Activated naive CD8-positive, alpha-beta T cell treated with anti-CD3 and anti-CD28 coated beads, Interleukin-2, amount 10 ng/mL, durations not matched to agents 7 days and 5 days (primary cell): ENCODE data around the gene HELZ. TPM values are rescaled to one million over a fixed set of nuclear protein-coding genes. Genes with fewer than 3 reads are reported as not detected.
"Not testable (repeated sequence)": the region's sequence is repeated elsewhere in the genome, so short reads cannot be mapped to it uniquely, and the experiment has no call there.

ENCODE experiments used
- ATAC-seq: fragments of 150-1000 bp; cut with Tn5 transposase; one replicate; pipeline ENCODE4 v1.10.0; 2021; ENCODE audit warnings: low read depth, moderate library complexity
- POLR2A ChIA-PET: fragments of 350-600 bp; sonication (Branson Sonifier 250); formaldehyde crosslinking; loops from one replicate; lab custom pipeline; 2021; ENCODE audit warnings: antibody characterized with exemption; lab: Charles Lee
- DNase-seq: peaks from one replicate; pipeline ENCODE4 v3.0.0; 2021
- H3K27ac Mint-ChIP-seq: one replicate; pipeline ENCODE4 v1.8.0; 2022; ENCODE audit warnings: mild to moderate bottlenecking, mixed read lengths
- H3K27me3 Mint-ChIP-seq: one replicate; pipeline ENCODE4 v1.8.0; 2022; ENCODE audit warnings: mild to moderate bottlenecking, moderate library complexity, mixed read lengths
- H3K36me3 Mint-ChIP-seq: one replicate; pipeline ENCODE4 v1.8.0; 2021; ENCODE audit warnings: mild to moderate bottlenecking, mixed read lengths
- H3K4me1 Mint-ChIP-seq: one replicate; pipeline ENCODE4 v1.8.0; 2021; ENCODE audit warnings: mixed read lengths
- H3K4me3 Mint-ChIP-seq: one replicate; pipeline ENCODE4 v1.8.0; 2022; ENCODE audit warnings: mild to moderate bottlenecking, moderate library complexity, mixed read lengths
- H3K9me3 Mint-ChIP-seq: one replicate; pipeline ENCODE4 v1.8.0; 2021; ENCODE audit warnings: mixed read lengths
- total RNA-seq, 2 experiments: library from RNA; stranded (reverse); gene quantifications; one replicate each; pipeline ENCODE4 v1.2.3, GENCODE V29; 2021

HELZ gene, protein sequence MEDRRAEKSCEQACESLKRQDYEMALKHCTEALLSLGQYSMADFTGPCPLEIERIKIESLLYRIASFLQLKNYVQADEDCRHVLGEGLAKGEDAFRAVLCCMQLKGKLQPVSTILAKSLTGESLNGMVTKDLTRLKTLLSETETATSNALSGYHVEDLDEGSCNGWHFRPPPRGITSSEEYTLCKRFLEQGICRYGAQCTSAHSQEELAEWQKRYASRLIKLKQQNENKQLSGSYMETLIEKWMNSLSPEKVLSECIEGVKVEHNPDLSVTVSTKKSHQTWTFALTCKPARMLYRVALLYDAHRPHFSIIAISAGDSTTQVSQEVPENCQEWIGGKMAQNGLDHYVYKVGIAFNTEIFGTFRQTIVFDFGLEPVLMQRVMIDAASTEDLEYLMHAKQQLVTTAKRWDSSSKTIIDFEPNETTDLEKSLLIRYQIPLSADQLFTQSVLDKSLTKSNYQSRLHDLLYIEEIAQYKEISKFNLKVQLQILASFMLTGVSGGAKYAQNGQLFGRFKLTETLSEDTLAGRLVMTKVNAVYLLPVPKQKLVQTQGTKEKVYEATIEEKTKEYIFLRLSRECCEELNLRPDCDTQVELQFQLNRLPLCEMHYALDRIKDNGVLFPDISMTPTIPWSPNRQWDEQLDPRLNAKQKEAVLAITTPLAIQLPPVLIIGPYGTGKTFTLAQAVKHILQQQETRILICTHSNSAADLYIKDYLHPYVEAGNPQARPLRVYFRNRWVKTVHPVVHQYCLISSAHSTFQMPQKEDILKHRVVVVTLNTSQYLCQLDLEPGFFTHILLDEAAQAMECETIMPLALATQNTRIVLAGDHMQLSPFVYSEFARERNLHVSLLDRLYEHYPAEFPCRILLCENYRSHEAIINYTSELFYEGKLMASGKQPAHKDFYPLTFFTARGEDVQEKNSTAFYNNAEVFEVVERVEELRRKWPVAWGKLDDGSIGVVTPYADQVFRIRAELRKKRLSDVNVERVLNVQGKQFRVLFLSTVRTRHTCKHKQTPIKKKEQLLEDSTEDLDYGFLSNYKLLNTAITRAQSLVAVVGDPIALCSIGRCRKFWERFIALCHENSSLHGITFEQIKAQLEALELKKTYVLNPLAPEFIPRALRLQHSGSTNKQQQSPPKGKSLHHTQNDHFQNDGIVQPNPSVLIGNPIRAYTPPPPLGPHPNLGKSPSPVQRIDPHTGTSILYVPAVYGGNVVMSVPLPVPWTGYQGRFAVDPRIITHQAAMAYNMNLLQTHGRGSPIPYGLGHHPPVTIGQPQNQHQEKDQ (N-terminal part only)
- total RNA-seq: 10 to 100 TPM; 84.8 to 86.2 TPM

DNA sequence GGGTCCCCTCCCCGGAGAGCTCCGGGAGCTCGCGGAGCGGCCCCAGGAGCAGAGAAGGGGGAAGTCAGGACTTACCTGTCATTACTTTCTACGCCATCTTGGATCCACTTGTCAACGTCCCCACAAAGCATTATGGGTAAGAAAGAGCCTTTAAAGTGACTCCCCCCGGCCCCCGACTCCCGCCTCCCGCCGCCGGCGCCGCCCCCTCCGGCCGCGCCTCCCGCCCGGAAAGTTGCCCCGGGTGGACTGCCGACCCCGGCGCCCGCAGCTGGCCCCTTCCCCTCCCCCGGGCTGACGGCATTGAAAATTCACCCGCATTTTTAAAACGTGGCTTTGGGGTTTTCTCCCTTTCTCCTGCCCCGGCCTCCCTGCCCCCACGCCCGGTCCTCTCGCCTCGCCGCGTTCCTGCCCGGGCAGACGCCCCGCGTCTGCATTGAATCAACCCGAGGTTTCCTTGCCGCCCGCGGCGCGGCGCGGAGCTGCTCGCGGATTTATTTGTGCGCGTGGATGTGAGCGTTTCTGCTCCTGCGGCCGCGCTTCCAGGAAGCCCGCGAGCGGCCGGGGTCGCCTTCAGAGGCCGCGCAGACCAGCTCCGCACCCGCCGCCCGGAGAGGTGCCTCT, at the start of gene HELZ:
TSS of gene HELZ (minus strand) at position 124 of the 621 bp plus-strand sequence. CDS start 26,392 bp downstream, outside the sequence.
- Mint-ChIP-seq H3K4me3 (peak within 1 kb of the TSS; percentile 89), H3K4me1 (peaks cover 41% of the 10 kb centered on the region), H3K27me3 (peaks cover 6% of the 10 kb centered on the region), H3K9me3 (no peaks in the 10 kb centered on the region), H3K36me3 (peaks cover 7% of the 10 kb centered on the region), H3K27ac (peak within 1 kb of the TSS; percentile 89)
- ATAC-seq (peak; percentile 82), DNase-seq (peak; percentile 78)
- POLR2A ChIA-PET: interaction anchor here (0.6 to 1.8 kb wide), 3 partner anchors 12 to 112 kb away, joined by 3 to 22 read pairs (median 4); no protein-coding TSS in a partner anchor

DNA sequence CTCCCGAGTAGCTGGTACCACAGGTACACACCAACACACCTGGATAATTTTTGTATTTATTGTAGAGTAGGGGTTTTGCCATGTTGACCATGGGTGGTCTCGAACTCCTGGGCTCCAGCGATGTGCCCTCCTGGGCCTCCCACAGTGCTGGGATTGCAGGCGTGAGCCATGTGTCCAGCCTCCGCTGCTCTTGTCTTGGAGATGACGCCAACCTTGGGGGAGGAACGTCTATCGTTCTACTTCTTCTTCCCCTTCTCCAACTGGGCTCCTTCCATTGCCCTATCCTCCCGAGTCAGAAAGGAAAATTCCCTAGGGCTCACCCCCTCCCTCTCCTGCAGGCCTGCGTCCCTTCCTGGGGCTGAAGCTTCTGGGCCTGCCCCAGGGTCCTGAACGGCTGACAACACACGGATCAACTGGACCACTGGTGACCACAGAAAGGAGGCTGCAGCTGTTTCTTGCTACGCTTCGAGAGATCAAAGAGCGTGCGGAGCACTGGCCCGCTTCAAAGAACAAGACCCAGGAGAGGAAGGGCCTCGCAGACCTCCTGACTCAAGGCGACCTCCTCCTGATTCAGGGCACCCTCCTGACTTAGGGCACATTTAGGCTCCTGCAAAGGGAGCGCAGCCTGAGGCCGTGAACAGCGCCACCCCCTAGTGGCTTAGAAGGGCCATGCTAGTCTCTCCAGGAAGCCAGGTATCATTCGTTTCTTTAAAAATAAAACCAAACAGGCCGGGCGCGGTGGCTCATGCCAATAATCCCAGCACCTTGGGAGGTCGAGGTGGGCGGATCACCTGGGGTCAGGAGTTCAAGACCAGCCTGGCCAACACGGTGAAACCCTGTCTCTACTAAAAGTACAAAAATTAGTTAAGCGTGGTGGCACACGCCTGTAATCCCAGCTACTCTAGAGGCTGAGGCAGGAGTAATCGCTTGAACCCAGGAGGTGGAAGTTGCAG, 48.5 kb upstream of the HELZ start:
- peaks cover 5% of the 10 kb centered on the region for H3K27me3 Mint-ChIP-seq
- H3K9me3 Mint-ChIP-seq: no peaks in the 10 kb centered on the region
- peak; percentile 99 for ATAC-seq
- peak; percentile 71 for DNase-seq
- no peaks in the 10 kb centered on the region for H3K4me1 Mint-ChIP-seq
- no peaks in the 10 kb centered on the region for H3K36me3 Mint-ChIP-seq
- POLR2A ChIA-PET: no interaction called here
- peak overlapping the region; percentile 8 for H3K27ac Mint-ChIP-seq
- H3K4me3 Mint-ChIP-seq: peak overlapping the region; percentile 57

DNA sequence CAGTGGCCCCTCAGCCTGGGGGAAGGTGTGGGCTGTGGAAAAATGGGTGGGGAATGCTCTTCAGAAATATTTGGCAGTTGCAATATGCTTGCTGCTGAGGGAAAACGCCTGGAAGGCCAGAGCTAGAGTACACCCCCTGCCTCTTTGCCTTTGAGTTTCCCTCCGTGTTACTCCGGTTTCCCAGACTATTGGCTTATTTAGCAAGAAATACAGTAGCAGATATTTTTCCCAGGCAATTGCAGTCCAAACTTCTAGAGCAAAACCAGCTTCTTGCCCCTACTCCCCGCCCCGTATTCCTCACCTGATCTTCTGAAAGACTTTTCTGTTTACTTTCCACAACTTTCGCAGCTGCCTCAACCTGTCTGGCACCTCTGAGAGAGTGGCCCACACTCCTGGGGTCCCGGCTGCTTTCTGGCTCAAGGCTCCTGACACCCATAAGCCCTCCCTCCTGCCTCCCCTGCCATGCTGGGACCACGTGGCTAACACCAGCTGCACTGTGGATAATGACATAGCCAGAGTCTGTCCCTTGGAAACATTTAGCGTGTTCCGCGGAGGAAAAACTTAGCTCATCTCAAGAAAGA, 45.8 kb upstream of the HELZ start:
- POLR2A ChIA-PET: no interaction called here
- Mint-ChIP-seq H3K4me1 (no peaks in the 10 kb centered on the region), H3K4me3 (no peak overlapping the region), H3K9me3 (no peaks in the 10 kb centered on the region), H3K27me3 (peaks cover 6% of the 10 kb centered on the region), H3K36me3 (no peaks in the 10 kb centered on the region), H3K27ac (no peak overlapping the region)
- no peak for DNase-seq
- ATAC-seq: no peak

DNA sequence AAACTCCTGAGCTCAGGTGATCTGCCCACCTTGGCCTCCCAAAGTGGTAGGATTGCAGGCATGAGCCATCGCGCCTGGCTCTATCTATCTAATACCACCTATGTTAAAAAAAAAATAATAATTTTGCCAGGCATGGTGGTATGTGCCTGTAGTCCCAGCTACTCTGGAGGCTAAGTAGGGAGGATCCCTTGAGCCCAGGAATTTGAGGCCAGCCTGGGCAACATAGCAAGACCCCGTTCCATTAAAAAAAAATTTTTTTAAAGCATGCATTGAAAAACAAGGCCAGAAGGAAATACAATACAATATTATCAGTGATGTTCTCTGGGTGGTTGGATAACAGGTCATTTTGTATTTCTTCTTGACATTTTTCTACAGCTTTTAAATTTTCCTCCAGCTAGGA, 45.2 kb upstream of the HELZ start:
- Mint-ChIP-seq H3K27me3 (peaks cover 6% of the 10 kb centered on the region), H3K4me1 (no peaks in the 10 kb centered on the region), H3K4me3 (no peak overlapping the region), H3K27ac (no peak overlapping the region), H3K36me3 (no peaks in the 10 kb centered on the region), H3K9me3 (no peaks in the 10 kb centered on the region)
- no peak for ATAC-seq
- POLR2A ChIA-PET: no interaction called here
- DNase-seq: no peak

GRCh38 chr17:67289181-67289876, 44.3 kb upstream of the HELZ start:
- Mint-ChIP-seq H3K27me3 (peaks cover 6% of the 10 kb centered on the region), H3K4me1 (no peaks in the 10 kb centered on the region), H3K4me3 (no peak overlapping the region), H3K36me3 (no peaks in the 10 kb centered on the region), H3K27ac (no peak overlapping the region), H3K9me3 (no peaks in the 10 kb centered on the region)
- no peak for DNase-seq
- POLR2A ChIA-PET: no interaction called here
- no peak for ATAC-seq

GRCh38 chr17:67286826-67287225, 41.8 kb upstream of the HELZ start:
- DNase-seq, H3K9me3 Mint-ChIP-seq, POLR2A ChIA-PET, H3K27ac Mint-ChIP-seq, ATAC-seq, H3K36me3 Mint-ChIP-seq, H3K4me3 Mint-ChIP-seq, H3K27me3 Mint-ChIP-seq, H3K4me1 Mint-ChIP-seq: not testable (repeated sequence)

DNA sequence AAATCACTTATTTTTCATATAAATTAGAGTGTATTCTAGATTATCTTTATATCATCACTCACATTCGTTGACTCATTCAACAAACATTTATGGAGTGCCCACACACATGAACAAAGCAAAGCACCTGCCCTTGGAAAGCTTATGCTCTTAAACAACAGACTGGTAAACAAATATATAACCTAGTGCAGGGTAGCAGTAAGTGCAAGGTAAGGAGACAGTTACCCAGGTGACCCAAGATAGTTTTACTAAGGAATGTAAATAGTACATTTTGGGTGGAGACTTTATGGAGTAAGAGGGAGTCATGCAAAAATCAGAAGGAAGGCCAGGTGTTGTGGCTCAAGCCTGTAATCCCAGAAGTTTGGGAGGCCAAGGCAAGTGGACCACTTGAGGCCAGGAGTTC, 40.4 kb upstream of the HELZ start:
- H3K27ac Mint-ChIP-seq: no peak overlapping the region
- ATAC-seq (no peak), DNase-seq (no peak)
- H3K4me1 Mint-ChIP-seq: no peaks in the 10 kb centered on the region
- H3K27me3 Mint-ChIP-seq: peaks cover 6% of the 10 kb centered on the region
- H3K4me3 Mint-ChIP-seq: no peak overlapping the region
- POLR2A ChIA-PET: no interaction called here
- H3K36me3 Mint-ChIP-seq: no peaks in the 10 kb centered on the region
- no peaks in the 10 kb centered on the region for H3K9me3 Mint-ChIP-seq

- H3K9me3 Mint-ChIP-seq: no peaks in the 10 kb centered on the region
- H3K4me3 Mint-ChIP-seq: no peak overlapping the region
- ATAC-seq (no peak), DNase-seq (no peak)
- peaks cover 4% of the 10 kb centered on the region for H3K27me3 Mint-ChIP-seq
- no peaks in the 10 kb centered on the region for H3K4me1 Mint-ChIP-seq
- POLR2A ChIA-PET: no interaction called here
- H3K36me3 Mint-ChIP-seq: no peaks in the 10 kb centered on the region
- no peak overlapping the region for H3K27ac Mint-ChIP-seq
Observed at GRCh38 chr17:67283731-67284516, 38.9 kb upstream of the HELZ start.

DNA sequence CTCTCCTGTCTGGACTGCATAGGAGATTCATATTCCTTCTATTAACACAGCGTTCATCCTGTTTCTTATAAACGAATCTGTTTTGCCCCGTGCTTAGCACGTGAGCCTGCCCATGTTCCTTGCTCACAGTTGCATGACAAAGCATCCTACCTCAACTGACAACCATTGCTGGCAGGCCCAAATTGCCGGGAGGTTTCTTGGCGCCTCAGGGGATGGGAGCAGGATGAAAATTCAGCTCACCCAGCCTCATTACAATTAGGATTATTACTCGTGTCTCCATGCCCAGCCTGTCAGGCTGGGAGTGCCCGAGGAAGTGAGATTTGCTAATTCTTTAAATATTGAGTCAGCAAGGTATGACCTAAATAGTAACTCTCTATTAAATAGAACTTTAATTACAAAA, 36.7 kb upstream of the HELZ start:
- POLR2A ChIA-PET: no interaction called here
- no peaks in the 10 kb centered on the region for H3K36me3 Mint-ChIP-seq

DNA sequence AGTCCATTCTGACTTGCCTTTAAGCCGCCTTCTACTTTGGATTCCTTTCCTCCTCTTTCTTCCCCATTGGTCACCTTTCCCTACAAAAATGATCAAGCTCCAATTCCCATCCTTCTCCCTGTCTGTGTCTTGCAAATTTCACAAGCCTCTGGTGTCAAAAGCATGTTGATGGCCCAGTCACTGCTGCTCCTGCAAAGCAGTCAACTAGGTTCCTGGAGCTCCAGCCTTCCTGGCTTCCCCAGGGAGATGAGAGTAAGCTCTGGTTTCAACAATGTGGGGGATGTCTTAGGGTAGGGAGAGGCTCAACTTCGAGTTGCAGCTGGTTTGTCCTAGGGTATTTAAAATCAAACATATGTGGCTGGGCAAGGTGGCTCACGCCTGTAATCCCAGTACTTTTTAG, 36.1 kb upstream of the HELZ start:
- no peaks in the 10 kb centered on the region for H3K36me3 Mint-ChIP-seq
- no peak overlapping the region for H3K27ac Mint-ChIP-seq
- H3K4me3 Mint-ChIP-seq: no peak overlapping the region
- POLR2A ChIA-PET: no interaction called here
- DNase-seq: no peak
- no peaks in the 10 kb centered on the region for H3K9me3 Mint-ChIP-seq
- H3K4me1 Mint-ChIP-seq: no peaks in the 10 kb centered on the region
- H3K27me3 Mint-ChIP-seq: no peaks in the 10 kb centered on the region
- ATAC-seq: no peak

More for the DNA sequence above, 36.7 kb upstream of the HELZ start:
- DNase-seq (no peak), ATAC-seq (no peak)
- H3K9me3 Mint-ChIP-seq: no peaks in the 10 kb centered on the region
- no peak overlapping the region for H3K4me3 Mint-ChIP-seq
- no peak overlapping the region for H3K27ac Mint-ChIP-seq
- H3K27me3 Mint-ChIP-seq: no peaks in the 10 kb centered on the region
- H3K4me1 Mint-ChIP-seq: no peaks in the 10 kb centered on the region

- Mint-ChIP-seq H3K4me3 (no peak overlapping the region), H3K27me3 (no peaks in the 10 kb centered on the region), H3K9me3 (no peaks in the 10 kb centered on the region), H3K4me1 (no peaks in the 10 kb centered on the region), H3K36me3 (no peaks in the 10 kb centered on the region), H3K27ac (no peak overlapping the region)
- POLR2A ChIA-PET: no interaction called here
- ATAC-seq: no peak
- DNase-seq: no peak
Observed at GRCh38 chr17:67280279-67280678, 35.3 kb upstream of the HELZ start.
